Cortex of kidney (tissue), 1 donor: ENCODE measurements around the gene NUBPL.

Source experiments
- DNase-seq: peaks from one replicate; lab custom pipeline; 2025; lab: John Stamatoyannopoulos, UW

Gene NUBPL, protein sequence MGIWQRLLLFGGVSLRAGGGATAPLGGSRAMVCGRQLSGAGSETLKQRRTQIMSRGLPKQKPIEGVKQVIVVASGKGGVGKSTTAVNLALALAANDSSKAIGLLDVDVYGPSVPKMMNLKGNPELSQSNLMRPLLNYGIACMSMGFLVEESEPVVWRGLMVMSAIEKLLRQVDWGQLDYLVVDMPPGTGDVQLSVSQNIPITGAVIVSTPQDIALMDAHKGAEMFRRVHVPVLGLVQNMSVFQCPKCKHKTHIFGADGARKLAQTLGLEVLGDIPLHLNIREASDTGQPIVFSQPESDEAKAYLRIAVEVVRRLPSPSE

DNA sequence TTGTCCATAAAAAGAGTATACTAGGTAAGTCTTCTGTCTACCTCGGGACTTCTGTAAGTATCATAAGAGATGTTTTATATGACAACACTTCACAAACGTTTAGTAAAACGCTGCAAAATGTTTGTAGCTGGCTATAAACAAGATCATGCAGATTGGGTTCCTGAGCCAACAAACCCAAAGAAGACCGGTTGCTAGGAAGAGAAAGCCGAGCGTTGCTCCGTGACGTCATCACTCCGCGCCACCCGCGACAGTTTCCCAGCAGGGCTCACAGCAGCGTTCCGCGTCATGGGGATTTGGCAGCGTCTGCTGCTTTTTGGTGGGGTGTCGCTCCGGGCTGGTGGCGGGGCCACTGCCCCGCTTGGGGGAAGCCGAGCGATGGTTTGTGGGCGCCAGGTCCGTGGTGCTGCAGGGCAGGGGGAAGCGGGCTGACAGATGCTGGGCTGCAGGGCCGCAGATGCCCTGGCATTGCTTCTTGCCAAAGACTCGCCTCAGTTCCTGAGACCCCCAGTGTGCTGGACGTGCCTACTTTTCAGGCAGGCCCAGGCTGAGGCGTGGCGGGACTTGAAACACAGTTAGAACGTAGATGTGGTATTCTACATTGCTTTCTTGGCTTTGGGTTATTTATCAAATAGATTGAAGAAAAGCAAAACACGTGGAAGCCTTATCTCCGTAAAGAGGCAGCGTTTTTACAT, at the start of gene NUBPL:
Gene NUBPL (plus strand): TSS at position 250 of the 692 bp plus-strand sequence. CDS start 36 bp downstream, at position 286.
- no peak for DNase-seq

DNA sequence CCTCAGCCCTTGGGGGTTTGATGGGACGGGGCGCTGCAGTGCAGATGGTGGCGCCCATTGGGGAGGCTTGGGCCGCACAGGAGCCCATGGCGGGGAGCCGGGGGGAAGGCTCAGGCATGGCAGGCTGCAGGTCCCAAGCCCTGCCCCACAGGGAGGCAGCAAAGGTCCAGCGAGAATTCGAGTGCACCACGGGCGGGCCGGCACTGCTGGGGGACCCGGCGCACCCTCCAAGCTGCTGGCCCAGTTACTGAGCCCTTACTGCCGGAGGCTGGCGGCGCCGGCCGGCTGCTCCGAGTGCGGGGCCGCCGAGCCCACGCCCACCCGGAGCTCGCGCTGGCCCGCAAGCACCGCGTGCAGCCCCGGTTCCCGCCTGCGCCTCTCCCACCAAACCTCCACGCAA, 34.1 kb upstream of the NUBPL start:
- no peak for DNase-seq

DNA sequence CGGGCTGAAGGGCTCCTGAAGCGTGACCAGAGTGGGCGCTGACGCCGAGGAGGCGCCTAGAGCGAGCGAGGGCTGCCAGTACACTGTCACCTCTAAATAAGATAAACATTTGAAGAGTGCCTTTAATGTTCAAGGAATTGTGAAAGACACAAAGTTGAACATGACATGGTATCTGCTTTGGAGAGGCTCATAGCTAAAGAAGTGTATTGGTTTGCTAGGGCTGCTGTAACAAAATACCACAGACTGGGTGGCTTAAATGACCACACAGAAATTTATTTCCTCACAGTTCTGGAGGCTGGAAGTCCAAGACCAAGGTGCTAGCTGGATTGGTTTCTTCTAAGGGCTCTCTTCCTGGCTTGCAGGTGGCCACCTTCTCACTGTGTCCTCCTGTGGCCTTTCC, 33.7 kb upstream of the NUBPL start:
- no peak for DNase-seq

DNA sequence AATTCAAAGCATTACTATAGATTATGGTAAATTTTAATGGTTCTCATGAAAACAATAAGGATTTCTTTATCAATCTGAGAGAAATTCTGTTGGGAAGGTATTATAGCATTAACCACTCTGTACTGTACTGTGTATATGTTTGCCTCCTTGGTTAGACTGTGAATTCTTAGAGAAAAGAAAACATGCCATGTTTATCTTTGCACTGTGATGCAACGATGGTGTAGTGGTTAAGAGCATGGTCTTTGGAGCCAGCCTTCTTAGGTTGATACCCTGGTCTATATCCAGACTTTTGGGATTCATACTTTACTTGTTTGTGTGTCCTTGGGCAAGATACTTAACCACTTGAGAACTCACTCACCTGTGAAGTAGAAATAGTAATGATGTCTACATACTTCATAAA, 32.2 kb upstream of the NUBPL start:
- no peak for DNase-seq

DNA sequence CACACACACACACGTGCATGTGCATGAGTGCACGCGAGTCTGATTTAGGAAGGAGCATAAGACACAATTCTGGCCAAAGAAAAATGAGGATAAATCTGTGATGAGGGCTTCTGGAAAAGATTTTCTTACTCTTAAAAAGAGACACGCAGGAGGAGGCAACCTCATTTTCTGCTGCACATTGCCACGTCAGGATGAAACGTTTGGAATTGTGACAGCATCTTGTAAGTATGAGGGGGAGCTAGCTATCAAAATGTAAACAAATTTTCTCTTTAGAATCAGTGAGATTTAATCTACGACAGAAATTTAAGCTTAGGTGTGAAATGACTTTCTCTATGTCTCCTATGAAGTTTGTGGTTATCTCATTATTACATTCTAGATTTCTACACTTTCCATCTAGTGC, 31.1 kb upstream of the NUBPL start:
- DNase-seq: no peak

DNA sequence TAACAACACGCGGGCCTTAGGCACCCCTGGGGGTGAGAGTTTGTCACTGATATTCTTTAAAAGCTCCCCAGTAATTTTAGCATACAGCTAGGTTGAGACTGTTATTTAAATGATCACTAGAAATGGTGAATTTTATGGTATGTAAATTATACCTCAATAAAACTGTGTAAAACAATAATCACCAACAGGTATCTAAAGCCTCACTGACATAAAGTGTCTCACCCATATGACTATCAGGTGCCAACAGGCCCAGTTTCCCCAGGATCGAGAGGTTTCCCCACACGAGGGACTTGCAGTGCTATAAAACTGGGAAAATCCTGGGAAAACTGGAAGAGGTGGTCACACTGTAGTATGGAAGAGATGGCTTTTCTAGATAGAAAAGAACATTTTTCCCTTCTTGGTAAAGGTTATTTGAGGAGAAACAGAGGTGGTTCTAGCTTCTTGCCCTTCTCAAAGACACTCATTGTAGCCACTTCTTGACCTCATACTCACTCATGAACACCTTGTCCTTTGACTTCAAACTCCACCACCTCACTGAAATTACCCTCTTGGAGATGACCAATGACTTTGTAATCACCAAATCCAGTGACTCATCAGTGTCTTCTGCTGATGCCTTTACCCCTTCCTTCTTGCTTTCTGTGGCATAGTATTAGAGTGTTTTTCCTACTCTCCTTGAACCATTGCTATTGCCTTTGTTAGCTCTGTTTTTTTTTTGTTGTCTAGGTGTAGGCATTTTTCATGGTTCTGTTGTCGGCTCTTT, 24.8 kb upstream of the NUBPL start:
- no peak for DNase-seq

DNA sequence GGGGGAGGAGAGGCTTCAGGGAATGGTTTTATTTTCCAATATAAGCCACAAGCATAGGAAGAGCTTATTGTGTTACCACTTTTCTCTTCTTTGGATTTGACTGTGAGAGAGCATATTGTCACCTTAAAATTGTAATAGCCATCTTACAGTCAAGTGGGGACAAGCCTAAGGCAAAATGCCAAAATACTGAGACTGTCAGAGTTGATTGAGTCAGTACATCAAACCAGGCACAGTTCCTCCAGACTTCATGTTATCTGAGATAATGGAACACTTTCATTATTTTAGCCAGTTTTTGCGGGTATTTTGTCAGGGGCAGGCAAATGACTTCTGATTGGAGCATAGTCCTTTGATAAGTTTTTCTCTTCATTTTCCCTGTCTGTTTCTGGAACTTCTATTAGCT, 19.5 kb upstream of the NUBPL start:
- DNase-seq: no peak

DNA sequence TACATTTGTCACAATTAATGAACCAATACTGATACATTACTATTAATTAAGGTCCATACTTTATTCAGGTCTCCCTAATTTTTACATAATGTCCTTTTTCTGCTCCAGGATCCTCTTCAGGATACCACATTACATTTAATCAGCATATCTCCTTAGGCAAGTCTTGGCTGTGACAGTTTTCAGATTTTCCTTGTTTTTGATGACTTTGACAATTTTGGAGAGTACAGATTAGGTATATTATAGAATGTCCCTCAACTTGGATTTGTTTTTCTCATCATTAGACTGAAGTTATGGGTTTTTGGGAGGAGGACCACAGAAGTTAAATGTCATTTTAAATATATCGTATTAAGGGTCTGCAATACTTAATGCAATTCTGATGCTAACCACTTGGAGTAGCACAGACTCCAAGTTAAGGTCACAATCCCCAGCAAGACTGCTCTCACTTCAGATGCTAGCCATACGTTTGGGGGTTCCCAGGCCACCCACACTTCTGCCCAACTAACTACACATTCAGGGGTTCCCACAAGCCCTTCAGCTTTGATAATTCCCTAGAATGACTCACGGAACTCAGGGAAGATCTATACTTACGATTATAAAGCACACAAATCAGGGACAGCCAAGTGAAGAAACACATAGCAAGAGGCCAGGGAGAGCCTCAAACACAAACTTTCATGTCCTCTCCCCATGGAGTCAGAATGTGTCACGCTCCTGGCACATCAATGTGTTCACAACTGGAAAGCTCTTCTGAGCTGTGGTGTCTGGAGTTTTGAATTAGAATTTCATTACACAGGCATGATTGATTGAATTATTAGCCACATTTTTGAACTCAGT, 17.0 kb upstream of the NUBPL start:
- DNase-seq: no peak

DNA sequence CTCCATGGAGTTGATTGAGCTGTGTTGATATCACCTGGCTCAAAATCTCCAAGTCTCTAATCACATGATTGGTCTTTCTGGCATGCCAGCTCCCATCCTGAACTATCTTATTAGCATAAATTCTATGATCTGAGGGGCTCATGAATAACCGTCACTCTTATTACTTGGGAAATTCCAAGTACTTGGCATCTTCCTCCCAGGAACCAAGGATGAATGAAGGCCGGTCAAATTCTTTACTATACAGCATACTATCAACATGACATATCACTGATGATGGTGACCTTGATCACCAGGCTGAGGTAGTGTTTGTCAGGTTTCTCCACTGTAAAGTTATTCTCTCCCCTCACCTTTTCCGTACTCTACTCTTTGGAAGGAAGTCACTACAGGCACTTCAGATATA, 16.4 kb upstream of the NUBPL start:
- DNase-seq: no peak

DNA sequence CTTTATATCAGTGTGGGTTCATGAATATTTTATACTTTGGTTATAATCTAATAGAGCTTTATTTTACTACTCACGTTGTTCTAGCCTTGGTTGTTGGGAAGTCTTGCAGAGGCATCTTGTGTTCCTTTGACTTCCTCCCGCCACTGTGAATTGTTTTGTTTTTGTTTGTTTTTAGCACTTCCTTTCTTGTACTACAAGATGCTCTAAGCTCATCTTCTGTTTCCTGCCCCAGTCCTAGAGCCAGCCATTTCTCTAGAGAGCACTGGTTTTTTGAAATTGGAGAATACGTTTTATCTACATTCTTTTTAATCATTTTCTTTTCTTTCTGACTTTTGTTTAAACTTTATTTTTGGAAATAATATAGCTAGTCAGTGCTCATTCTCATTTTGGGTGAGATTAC, 15.9 kb upstream of the NUBPL start:
- DNase-seq: no peak

DNA sequence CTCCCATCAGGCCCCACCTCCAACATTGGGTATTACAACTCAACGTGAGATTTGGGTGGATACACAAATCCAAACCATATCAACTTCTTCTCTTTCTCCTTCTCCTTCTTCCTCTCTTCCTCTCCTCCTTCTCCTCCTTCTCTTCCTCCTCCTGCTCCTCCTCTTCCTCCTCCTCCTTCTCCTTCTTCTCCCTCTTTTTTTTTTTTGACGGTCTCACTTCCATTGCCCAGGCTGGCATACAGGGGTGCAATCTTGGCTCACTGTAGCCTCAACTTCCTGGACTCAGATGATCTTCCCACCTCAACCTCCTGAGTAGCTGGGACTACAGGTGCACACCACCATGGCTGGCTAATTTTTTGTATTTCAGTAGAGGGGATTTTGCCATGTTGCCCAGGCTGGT, 11.4 kb upstream of the NUBPL start:
- no peak for DNase-seq

DNA sequence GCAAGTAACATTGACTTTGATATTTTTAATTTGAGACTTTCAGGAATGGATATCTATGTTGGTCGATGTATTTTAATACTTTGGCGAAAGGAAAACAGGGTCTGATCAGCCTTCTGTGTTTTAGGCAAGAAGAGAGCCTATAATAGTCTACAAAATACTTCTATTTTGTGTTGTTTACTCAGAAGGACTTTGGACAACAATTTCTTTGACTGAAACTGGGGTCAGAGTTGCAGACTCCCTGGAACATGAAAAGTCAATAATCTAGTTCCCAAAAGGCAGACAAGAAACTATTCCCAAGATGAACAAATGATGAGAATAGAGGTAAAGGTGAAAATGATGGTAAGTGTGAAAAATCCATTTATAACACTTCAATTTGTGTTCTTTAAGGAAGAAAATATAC, 10.6 kb upstream of the NUBPL start:
- DNase-seq: no peak

DNA sequence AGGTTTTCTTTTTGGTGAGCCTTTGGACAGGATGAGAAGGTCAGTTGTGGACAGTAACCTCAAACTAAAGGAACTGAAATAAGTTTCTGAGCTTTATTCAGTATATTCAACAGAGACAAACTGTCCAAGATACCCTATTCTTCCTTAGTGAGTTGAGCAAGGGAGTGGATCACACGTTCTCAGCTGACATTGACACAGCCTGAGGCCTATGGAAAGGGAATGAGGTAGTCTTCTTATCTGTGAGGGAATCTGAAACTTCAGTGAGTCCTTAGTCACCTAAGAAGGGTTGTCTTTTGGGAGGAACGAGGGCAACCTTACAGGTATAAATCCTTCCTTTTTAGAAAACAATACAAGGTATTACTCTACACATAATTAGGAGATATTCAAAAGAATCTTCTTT, 5.0 kb upstream of the NUBPL start:
- no peak for DNase-seq

DNA sequence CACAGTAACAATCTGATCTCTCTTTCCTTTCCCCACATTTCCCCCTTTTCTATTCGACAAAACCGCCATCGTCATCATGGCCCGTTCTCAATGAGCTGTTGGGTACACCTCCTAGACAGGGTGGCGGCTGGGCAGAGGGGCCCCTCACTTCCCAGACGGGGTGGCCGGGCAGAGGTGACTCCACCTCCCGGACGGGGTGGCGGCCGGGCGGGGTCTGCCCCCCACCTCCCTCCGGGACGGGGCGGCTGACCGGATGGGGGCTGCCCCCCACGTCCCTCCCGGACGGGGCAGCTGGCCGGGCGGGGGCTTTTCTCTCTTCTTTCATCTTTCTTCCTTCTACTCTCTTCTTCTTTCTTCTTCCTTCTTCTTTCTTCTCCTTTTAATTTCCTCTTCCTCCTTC, 1.3 kb upstream of the NUBPL start:
- no peak for DNase-seq

DNA sequence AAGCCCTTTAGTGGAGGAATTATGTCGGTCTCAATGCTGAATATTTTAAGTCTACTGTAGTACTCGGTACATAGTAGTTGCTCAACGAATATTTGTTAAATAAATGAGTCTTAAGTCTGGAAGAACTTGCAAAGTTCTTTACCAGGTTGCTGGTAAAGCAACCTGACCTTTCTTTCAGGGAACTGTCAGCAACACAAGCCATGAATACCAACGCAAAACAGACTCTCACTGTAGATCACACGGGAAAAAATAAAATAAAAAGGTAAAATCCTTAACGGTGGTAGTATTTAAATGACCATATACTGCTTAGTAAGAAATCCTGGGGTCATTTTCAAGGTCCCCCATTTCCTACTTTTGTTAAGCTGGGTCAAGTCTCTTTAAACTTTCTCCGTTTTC, 447 bp upstream of the NUBPL start:
- DNase-seq: no peak

DNA sequence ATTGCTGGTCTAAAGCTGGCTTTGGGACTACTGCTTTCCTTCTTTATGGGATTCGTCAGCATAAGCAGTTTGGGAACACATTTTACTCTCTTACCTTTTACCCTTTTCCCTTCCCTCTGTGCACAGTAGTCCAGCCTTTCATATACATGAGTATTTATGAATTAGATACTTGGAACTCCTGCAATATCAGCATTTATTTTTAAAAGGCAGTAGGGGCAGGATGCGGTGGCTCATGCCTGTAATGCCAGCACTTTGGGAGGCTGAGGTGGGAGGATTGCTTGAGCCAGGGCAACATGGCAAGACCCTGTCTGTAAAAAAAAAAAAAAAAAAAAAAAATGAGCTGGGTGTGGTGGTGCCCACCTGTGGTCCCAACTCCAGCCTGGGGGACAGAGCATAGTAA, 3.0 kb downstream of the NUBPL start:
- no peak for DNase-seq

DNA sequence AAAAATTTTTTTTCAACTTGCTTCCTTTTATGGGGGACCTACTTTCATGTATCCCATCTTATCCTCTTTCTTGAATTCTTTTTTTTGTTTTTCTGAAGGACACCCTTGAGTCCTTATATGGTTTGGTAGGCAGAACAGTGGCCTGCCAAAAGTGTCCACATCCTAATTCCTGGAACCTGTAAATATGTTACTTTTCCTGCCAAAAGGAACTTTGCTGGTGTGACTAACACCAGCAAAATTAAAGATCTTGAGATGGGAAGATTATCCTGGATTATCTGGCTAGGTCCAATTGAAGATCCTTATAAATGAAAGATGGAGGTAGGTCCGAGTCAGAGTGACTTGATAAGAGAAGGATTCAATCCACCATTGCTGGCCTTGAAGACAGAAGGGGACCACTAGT, 5.3 kb downstream of the NUBPL start:
- DNase-seq: no peak

DNA sequence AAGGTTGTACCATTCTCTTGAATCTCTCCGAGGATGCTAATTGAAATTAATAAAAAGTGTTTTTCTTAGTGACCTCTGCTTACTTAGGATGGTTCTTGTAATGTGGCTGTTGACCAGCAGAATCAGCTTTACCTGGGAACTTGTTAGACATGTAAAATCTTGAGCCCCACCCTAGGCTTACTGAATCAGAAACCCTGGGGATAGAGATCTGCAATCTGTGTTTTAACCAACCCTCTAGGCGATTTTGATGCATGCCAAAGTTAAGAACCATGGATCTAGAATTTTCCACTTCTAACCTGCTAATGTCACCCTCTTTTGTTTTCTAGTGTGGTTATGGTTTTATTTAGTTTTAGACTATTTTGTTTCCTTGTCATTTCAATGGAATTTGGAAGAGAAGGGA, 6.5 kb downstream of the NUBPL start:
- DNase-seq: no peak

DNA sequence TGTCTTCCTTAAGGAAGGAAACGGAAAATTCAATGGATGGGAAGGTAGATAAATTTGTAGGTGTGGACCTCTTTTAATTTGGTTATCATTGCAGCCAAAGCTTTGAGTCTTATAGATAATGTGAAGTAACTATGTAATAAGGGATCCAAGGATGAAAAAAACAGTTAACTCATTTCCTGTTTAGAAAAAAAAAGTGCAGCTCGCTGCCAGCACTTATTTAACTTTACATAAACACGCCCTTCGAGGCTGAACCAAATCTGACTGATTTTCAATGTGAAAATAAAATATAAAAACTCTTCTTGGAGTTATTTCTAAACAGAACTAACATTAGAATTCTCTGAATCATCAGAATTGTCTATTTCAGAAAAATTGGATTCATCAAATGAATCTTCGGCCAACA, 7.0 kb downstream of the NUBPL start:
- DNase-seq: no peak

DNA sequence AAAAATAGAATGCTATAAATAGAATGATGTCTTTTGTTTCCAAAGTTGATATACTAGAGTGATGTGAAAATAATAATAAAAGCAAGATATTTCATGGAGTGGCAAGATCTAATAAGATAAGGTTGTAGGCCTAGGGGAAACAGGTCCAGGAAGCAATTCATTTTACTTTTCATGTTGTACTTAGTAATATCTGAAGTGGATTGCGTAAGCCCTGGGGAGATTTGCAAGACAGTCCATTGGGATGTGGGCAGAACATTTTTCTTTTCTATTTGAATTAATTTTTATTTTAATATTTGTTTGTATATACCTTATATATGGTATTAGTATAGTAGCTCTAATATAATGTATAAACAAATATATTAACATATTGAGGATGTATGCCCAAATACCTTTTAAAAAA, 7.5 kb downstream of the NUBPL start:
- no peak for DNase-seq

DNA sequence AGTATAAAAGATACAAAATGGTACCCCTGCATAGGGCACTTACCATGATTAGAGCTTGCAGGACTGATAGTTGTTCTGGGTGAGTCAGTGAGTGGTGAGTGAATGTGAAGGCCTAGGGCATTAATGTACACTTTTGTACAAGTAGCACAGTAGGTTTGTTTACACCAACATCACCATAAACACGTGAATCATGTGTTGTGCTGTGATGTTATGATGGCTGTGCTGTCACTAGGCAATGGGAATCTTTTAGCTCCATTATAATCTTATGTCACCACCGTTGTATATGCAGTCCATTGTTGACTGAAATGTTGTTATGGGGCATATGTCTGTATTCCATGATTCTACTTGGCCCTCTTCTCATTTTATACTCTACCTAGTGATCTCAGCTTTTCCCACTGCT, 11.8 kb downstream of the NUBPL start:
- no peak for DNase-seq

DNA sequence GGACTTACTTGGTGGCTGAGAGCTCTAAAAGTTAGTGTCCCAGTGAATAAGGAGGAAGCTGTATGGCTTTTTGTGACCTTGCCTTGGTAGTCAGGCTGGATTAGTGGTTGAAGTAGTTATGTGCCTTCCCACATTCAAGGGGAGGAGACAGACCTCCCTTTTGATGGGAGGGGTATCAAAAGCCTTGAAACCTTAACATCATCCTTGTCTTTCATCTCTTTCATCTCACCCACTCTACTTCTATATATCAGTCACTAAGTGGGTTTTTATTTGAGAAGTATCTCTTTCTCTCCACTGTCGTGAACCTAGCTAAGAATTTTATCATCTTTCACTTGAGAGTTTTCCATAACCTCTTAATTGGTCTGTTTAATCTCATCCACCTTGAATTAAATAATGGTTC, 15.7 kb downstream of the NUBPL start:
- no peak for DNase-seq
